Measurements from ENCODE around the gene C1orf198.

GRCh38 chr1:230819976-230820375, 48.3 kb downstream of the C1orf198 start:
- TF ChIP-seq CTCF (IDR thresholded peaks at IDR 0.05) (no peak), POLR2A (IDR thresholded peaks at IDR 0.05) (no peak)

Measured in thyroid gland (tissue), 4 donors.